Heart right ventricle (tissue), 16 donors: ENCODE results near the gene BAIAP2L2. TPM values are rescaled to one million over a fixed set of nuclear protein-coding genes. Genes with fewer than 3 reads are reported as not detected.

Experiments used
- ATAC-seq, 8 donors: fragments of 200-7000 bp; cut with Tn5 transposase; one replicate each; pipeline ENCODE4 v1.9.1; 2020; ENCODE audit warnings: mild to moderate bottlenecking in 8 of 8, moderate library complexity in 8 of 8, moderate number of reproducible peaks in 1 of 8
- DNase-seq, 2 donors: peaks; one replicate each; pipeline ENCODE4 v3.0.0-alpha.2; 2020
- H3K27ac ChIP-seq, 10 donors: fragments of 200-600 bp; sonication (generic) in 2 of 10; one replicate each; pipeline versions ENCODE4 v1.5.0 to v1.8.0; 2020 to 2022; ENCODE audit warnings: mild to moderate bottlenecking in 3 of 10
- H3K27me3 ChIP-seq, 7 donors: fragments of 200-600 bp; one replicate each; pipeline ENCODE4 v1.8.0; 2021 to 2022; ENCODE audit warnings: mild to moderate bottlenecking in 2 of 7
- H3K36me3 ChIP-seq, 9 donors: fragments of 200-600 bp; sonication (generic) in 1 of 9; one replicate each; pipeline versions ENCODE4 v1.5.0 to v1.8.0; 2020 to 2022; ENCODE audit warnings: mild to moderate bottlenecking in 2 of 9
- H3K4me1 ChIP-seq, 9 donors: fragments of 200-600 bp; sonication (generic) in 1 of 9; one replicate each; pipeline versions ENCODE4 v1.5.0 to v1.8.0; 2020 to 2022; ENCODE audit warnings: mild to moderate bottlenecking in 4 of 9
- H3K4me3 ChIP-seq, 10 donors: fragments of 200-600 bp; sonication (generic) in 2 of 10; one replicate each; pipeline versions ENCODE4 v1.5.0 to v1.8.0; 2020 to 2022; ENCODE audit warnings: mild to moderate bottlenecking in 7 of 10, moderate library complexity in 2 of 10
- H3K9me3 ChIP-seq, 11 donors: fragments of 200-600 bp in 10 of 11; sonication (generic) in 2 of 11; one replicate each; pipeline versions ENCODE4 v1.5.0 to v1.8.0; 2013 to 2022; ENCODE audit warnings: mild to moderate bottlenecking in 2 of 11, control low read depth in 1 of 11, moderate library complexity in 1 of 11
- CTCF ChIP-seq, 9 donors: fragments of 200-600 bp; sonication (generic) in 2 of 9; IDR thresholded peaks; one replicate each; pipeline versions ENCODE4 v1.5.0 to v1.8.0; 2021 to 2022; ENCODE audit warnings: antibody characterized with exemption in 9 of 9, mild to moderate bottlenecking in 5 of 9, moderate library complexity in 1 of 9
- WGBS, 2 donors: extraction: QIAGEN DNeasy Blood & Tissue Kit; methylation state at CpG; one replicate each; pipeline ENCODE4 v1.1.7; 2013; ENCODE audit warnings: inconsistent platforms in 1 of 2; 5-methylcytosine and 5-hydroxymethylcytosine counted together
- intact Hi-C, 10 donors: fragments of 100-400 bp; cut with DNase I; formaldehyde crosslinking; loops; one replicate each; pipeline versions ENCODE4 v1.11.1 to v1.14.2; 2022
- polyA plus RNA-seq, 2 donors: library from polyadenylated mRNA; stranded (reverse); fragments of 200-250 nt; gene quantifications; one replicate each; pipeline ENCODE4 v1.2.3, GENCODE V29; 2013
- total RNA-seq, 10 donors: library from RNA; stranded (reverse); fragmentation: NEBNext Ultra II Directional in 3 of 10; extraction: Animal tissue kit (Norgen Biotek cat#: 25700) in 3 of 10; gene quantifications; one replicate each; pipeline versions ENCODE4 v1.2.1 to v1.2.4, GENCODE V29; 2021 to 2023
- donor health status: Arrhythmogenic right ventricular cardiomyopathy.
- donor health status: ischemic (EF 13 %, LVEDD 7.1; RV severe dilation, severe dysfunction).
- donor health status: healthy with polysubstance abuse.
- donor health status: DM: no; HTN: yes; CAD: no.
- donor health status: DM: no; HTN: no; CAD: no.
- donor health status: ischemic (EF 25% LVEDD 6.9; RV normal size, moderate dysfunction).
- donor health status: ischemic (EF 25% LVEDD 5.7; RV mildly dilated, moderate dysfunction).
- donor health status: healthy.
- donor health status: DM: yes; HTN: yes; CAD: no.
- donor health status: Ischemic cardiomyopathy.
- donor health status: ischemic (EF 35%, LVEDD 5.7; RV mildly dilated, moderate dysfunction).
- donor health status: nonischemic (EF 11% LVEDD 7.7; RV severe dilation, severe dysfunction).
- donor health status: DM: yes; HTN: yes; CAD: no.
- donor health status: PGD.
- donor health status: ischemic (EF 29% LVEDD 5.4; RV normal size, mild dysfunction).
- donor health status: nonischemic (EF 23%, LVEDD 6.1; RV moderate dilation, normal function).

Gene BAIAP2L2
- total and polyA plus RNA-seq, 12 donors: 0.12 to 0.37 (median 0.21) TPM; not detected in 4

- WGBS, 2 donors: 90 to 94% methylated on average over 13 of the region's 13 CpGs
- Histone ChIP-seq H3K4me1 (peaks cover 1 to 18% (median 15%) of the 10 kb centered on the region in 9 donors), H3K36me3 (no peaks in the 10 kb centered on the region), H3K27me3 (peaks cover 0 to 47% (median 28%) of the 10 kb centered on the region in 7 donors), H3K4me3 (no peak overlapping the region), H3K9me3 (no peaks in the 10 kb centered on the region), H3K27ac (no peak overlapping the region)
- DNase-seq: no peak
- TF ChIP-seq CTCF (IDR thresholded peaks at IDR 0.05): no peak
- intact Hi-C loops: no loop called here
- ATAC-seq: no peak
Observed at GRCh38 chr22:38086942-38087341, 23.5 kb downstream of the BAIAP2L2 start.

- Histone ChIP-seq H3K4me1 (peaks cover 6 to 24% (median 21%) of the 10 kb centered on the region in 9 donors), H3K36me3 (no peaks in the 10 kb centered on the region), H3K4me3 (no peak overlapping the region), H3K9me3 (no peaks in the 10 kb centered on the region), H3K27ac (no peak overlapping the region), H3K27me3 (peaks cover 0 to 54% (median 33%) of the 10 kb centered on the region in 7 donors)
- no peak for ATAC-seq
- WGBS, 2 donors: 91 to 93% methylated on average over 22 to 25 of the region's 25 CpGs
- intact Hi-C loops: no loop called here
- no peak for TF ChIP-seq CTCF (IDR thresholded peaks at IDR 0.05)
- DNase-seq: no peak
Observed at GRCh38 chr22:38086001-38086845, 24.3 kb downstream of the BAIAP2L2 start.

- no peak for ATAC-seq
- no peak for DNase-seq
- TF ChIP-seq CTCF (IDR thresholded peaks at IDR 0.05): no peak
- WGBS, 2 donors: 67 to 89% methylated on average over 5 of the region's 5 CpGs
- Histone ChIP-seq H3K27ac (no peak overlapping the region), H3K27me3 (peaks cover 0 to 61% (median 33%) of the 10 kb centered on the region in 7 donors), H3K4me1 (peaks cover 11 to 29% (median 28%) of the 10 kb centered on the region in 9 donors), H3K36me3 (no peaks in the 10 kb centered on the region), H3K4me3 (no peak overlapping the region), H3K9me3 (no peaks in the 10 kb centered on the region)
- intact Hi-C loops: no loop called here
Observed at GRCh38 chr22:38085501-38085900, 25.0 kb downstream of the BAIAP2L2 start.

- H3K4me3 ChIP-seq: no peak overlapping the region
- DNase-seq: no peak
- no peaks in the 10 kb centered on the region for H3K9me3 ChIP-seq
- no peak for TF ChIP-seq CTCF (IDR thresholded peaks at IDR 0.05)
- H3K27ac ChIP-seq: no peak overlapping the region
- intact Hi-C loops: no loop called here
- peaks cover 12 to 30% (median 28%) of the 10 kb centered on the region in 9 donors for H3K4me1 ChIP-seq
- H3K36me3 ChIP-seq: no peaks in the 10 kb centered on the region
- 93 to 97% methylated on average over 11 to 12 of the region's 12 CpGs for WGBS, 2 donors
- no peak for ATAC-seq
- peaks cover 0 to 65% (median 33%) of the 10 kb centered on the region in 7 donors for H3K27me3 ChIP-seq
Observed at GRCh38 chr22:38085056-38085455, 25.4 kb downstream of the BAIAP2L2 start.
